CD4-positive, alpha-beta T cell treated with Interleukin-4 for 1 hour (primary cell): ENCODE measurements around the gene ZNF688.
"Not testable (repeated sequence)": the region's sequence is repeated elsewhere in the genome, so short reads cannot be mapped to it uniquely, and the experiment has no call there.

Experiments
- DNase-seq, 2 donors: peaks; one replicate each; pipeline ENCODE4 v3.0.0-alpha.2; 2020 to 2022

ZNF688 gene

GRCh38 chr16:30532285-30533145 lies 39.0 kb downstream of the ZNF688 start:
- DNase-seq, result no peak

- DNase-seq, result peak in 1 of 2 donors; percentile 46
Measured at GRCh38 chr16:30530163-30531037, 41.1 kb downstream of the ZNF688 start.

GRCh38 chr16:30528799-30529457 lies 42.6 kb downstream of the ZNF688 start:
- no peak for DNase-seq

GRCh38 chr16:30527635-30528178 lies 43.8 kb downstream of the ZNF688 start:
- DNase-seq, result peak in 1 of 2 donors; percentile 56

GRCh38 chr16:30526823-30527634 lies 44.5 kb downstream of the ZNF688 start:
- DNase-seq, result peak; percentile 93

GRCh38 chr16:30526137-30526822 lies 45.2 kb downstream of the ZNF688 start, which contains the start of gene ZNF768:
Gene ZNF768, minus strand, starts transcription at chr16:30526566. Its CDS starts 153 bp downstream, at chr16:30526413.
- peak in 1 of 2 donors; percentile 25 for DNase-seq

GRCh38 chr16:30525844-30526136 lies 45.7 kb downstream of the ZNF688 start:
- no peak for DNase-seq

- DNase-seq, result no peak
Measured at GRCh38 chr16:30524575-30525568, 46.6 kb downstream of the ZNF688 start.

GRCh38 chr16:30523768-30524574 lies 47.5 kb downstream of the ZNF688 start:
- DNase-seq, result no peak

GRCh38 chr16:30522702-30523463 lies 48.6 kb downstream of the ZNF688 start:
- not testable (repeated sequence) for DNase-seq

GRCh38 chr16:30521873-30522641 lies 49.5 kb downstream of the ZNF688 start:
- no peak for DNase-seq

GRCh38 chr16:30521476-30521872 lies 50.0 kb downstream of the ZNF688 start:
- no peak for DNase-seq
